Muscle of leg (tissue), 16 donors: ENCODE results near the gene PCF11. TPM values are rescaled to one million over a fixed set of nuclear protein-coding genes. Genes with fewer than 3 reads are reported as not detected.

Experiments
- DNase-seq: peaks from one replicate; pipeline ENCODE4 v3.0.0; 2013
- H3K27ac ChIP-seq: one replicate; pipeline ENCODE4 v1.5.1; 2013; ENCODE audit warnings: mild to moderate bottlenecking, low read length, control low read depth
- H3K27me3 ChIP-seq: one replicate; pipeline ENCODE4 v1.6.1; 2013; ENCODE audit warnings: low read length; ENCODE audit not compliant: control insufficient read depth, insufficient read depth
- H3K36me3 ChIP-seq: one replicate; pipeline ENCODE4 v1.6.1; 2013; ENCODE audit warnings: low read length; ENCODE audit not compliant: control insufficient read depth, insufficient read depth
- H3K4me1 ChIP-seq: one replicate; pipeline ENCODE4 v1.6.1; 2013; ENCODE audit warnings: low read length; ENCODE audit not compliant: control insufficient read depth, insufficient read depth
- H3K4me3 ChIP-seq: one replicate; pipeline ENCODE4 v1.5.1; 2013; ENCODE audit warnings: low read length, control low read depth
- H3K9me3 ChIP-seq: replicated peaks from 2 replicates; pipeline ENCODE4 v1.6.1; 2013; ENCODE audit warnings: low read depth, low read length; ENCODE audit not compliant: control insufficient read depth
- WGBS: methylation state at CpG from one replicate; pipeline ENCODE4 v1.1.5; 2013; ENCODE audit warnings: missing lambda C conversion rate; ENCODE audit not compliant: insufficient coverage; 5-methylcytosine and 5-hydroxymethylcytosine counted together
- long read RNA-seq, 11 donors: transcript quantifications; one replicate each; lab custom pipeline, GENCODE V29; 2026
- polyA plus RNA-seq, 8 donors: library from polyadenylated mRNA; unstranded; fragments of 120-200 nt; gene quantifications; one replicate each; pipeline versions ENCODE4 v1.2.1 to v1.2.3, GENCODE V29; 2013; ENCODE audit warnings: inconsistent platforms in 1 of 8, low replicate concordance in 1 of 8; ENCODE audit not compliant: insufficient read length in 8 of 8, insufficient read depth in 1 of 8
- total RNA-seq: library from RNA; stranded (reverse); fragments of 120-200 nt; gene quantifications from one replicate; pipeline ENCODE4 v1.2.4, GENCODE V29; 2013

Gene PCF11, protein sequence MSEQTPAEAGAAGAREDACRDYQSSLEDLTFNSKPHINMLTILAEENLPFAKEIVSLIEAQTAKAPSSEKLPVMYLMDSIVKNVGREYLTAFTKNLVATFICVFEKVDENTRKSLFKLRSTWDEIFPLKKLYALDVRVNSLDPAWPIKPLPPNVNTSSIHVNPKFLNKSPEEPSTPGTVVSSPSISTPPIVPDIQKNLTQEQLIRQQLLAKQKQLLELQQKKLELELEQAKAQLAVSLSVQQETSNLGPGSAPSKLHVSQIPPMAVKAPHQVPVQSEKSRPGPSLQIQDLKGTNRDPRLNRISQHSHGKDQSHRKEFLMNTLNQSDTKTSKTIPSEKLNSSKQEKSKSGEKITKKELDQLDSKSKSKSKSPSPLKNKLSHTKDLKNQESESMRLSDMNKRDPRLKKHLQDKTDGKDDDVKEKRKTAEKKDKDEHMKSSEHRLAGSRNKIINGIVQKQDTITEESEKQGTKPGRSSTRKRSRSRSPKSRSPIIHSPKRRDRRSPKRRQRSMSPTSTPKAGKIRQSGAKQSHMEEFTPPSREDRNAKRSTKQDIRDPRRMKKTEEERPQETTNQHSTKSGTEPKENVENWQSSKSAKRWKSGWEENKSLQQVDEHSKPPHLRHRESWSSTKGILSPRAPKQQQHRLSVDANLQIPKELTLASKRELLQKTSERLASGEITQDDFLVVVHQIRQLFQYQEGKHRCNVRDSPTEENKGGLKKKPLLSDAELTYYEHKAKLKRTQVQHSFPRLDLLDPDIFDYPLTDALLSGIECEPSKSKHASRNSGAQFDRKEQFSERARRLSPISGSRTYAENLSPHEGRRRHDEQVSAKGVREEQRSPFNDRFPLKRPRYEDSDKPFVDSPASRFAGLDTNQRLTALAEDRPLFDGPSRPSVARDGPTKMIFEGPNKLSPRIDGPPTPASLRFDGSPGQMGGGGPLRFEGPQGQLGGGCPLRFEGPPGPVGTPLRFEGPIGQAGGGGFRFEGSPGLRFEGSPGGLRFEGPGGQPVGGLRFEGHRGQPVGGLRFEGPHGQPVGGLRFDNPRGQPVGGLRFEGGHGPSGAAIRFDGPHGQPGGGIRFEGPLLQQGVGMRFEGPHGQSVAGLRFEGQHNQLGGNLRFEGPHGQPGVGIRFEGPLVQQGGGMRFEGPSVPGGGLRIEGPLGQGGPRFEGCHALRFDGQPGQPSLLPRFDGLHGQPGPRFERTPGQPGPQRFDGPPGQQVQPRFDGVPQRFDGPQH (N-terminal part only)
- total RNA-seq (43.8 TPM), polyA plus RNA-seq (10 to 100 TPM; 35.2 to 46.1 (median 40.0) TPM)
- long read RNA-seq, donor 1, transcript PCF11-207 (1 exons, 1,720 nt) = major isoform, 7 of 7 reads
- long read RNA-seq, donor 1, partial matches to known transcripts = 0 of 7 reads
- long read RNA-seq, donor 1, other reads (novel, unspliced or antisense) = 0 of 7 reads
- long read RNA-seq, donor 2, partial matches to known transcripts = 0 of 2 reads
- long read RNA-seq, donor 2, other reads (novel, unspliced or antisense) = 0 of 2 reads
- long read RNA-seq, donor 3, transcript PCF11-207 (1 exons, 1,720 nt) = major isoform, 6 of 6 reads
- long read RNA-seq, donor 3, partial matches to known transcripts = 0 of 6 reads
- long read RNA-seq, donor 3, other reads (novel, unspliced or antisense) = 0 of 6 reads
- long read RNA-seq, donor 4, transcript PCF11-207 (1 exons, 1,720 nt) = major isoform, 6 of 11 reads
- long read RNA-seq, donor 4, partial matches to known transcripts = 5 of 11 reads
- long read RNA-seq, donor 4, other reads (novel, unspliced or antisense) = 0 of 11 reads
- long read RNA-seq, donor 5, transcript PCF11-207 (1 exons, 1,720 nt) = major isoform, 11 of 19 reads
- long read RNA-seq, donor 5, partial matches to known transcripts = 8 of 19 reads
- long read RNA-seq, donor 5, other reads (novel, unspliced or antisense) = 0 of 19 reads
- long read RNA-seq, donor 6, full-length matches to known transcripts = 14 of 14 reads
- long read RNA-seq, donor 6, partial matches to known transcripts = 0 of 14 reads
- long read RNA-seq, donor 6, other reads (novel, unspliced or antisense) = 0 of 14 reads
- long read RNA-seq, donor 7, full-length matches to known transcripts = 9 of 20 reads
- long read RNA-seq, donor 7, partial matches to known transcripts = 11 of 20 reads
- long read RNA-seq, donor 7, other reads (novel, unspliced or antisense) = 0 of 20 reads
- long read RNA-seq, donor 8, transcript PCF11-207 (1 exons, 1,720 nt) = major isoform, 6 of 6 reads
- long read RNA-seq, donor 8, partial matches to known transcripts = 0 of 6 reads
- long read RNA-seq, donor 8, other reads (novel, unspliced or antisense) = 0 of 6 reads
- long read RNA-seq, donor 9, transcript PCF11-207 (1 exons, 1,720 nt) = major isoform, 10 of 10 reads
- long read RNA-seq, donor 9, partial matches to known transcripts = 0 of 10 reads
- long read RNA-seq, donor 9, other reads (novel, unspliced or antisense) = 0 of 10 reads
- long read RNA-seq, donor 10, transcript PCF11-207 (1 exons, 1,720 nt) = major isoform, 9 of 9 reads
- long read RNA-seq, donor 10, partial matches to known transcripts = 0 of 9 reads
- long read RNA-seq, donor 10, other reads (novel, unspliced or antisense) = 0 of 9 reads
- long read RNA-seq, donor 11, transcript PCF11-207 (1 exons, 1,720 nt) = major isoform, 7 of 7 reads
- long read RNA-seq, donor 11, partial matches to known transcripts = 0 of 7 reads
- long read RNA-seq, donor 11, other reads (novel, unspliced or antisense) = 0 of 7 reads

- H3K4me1 ChIP-seq = peaks cover 7% of the 10 kb centered on the region
- WGBS = 1% methylated on average over 35 of the region's 55 CpGs
These were observed at the start of gene PCF11 for GRCh38 chr11:83156996-83157593. Gene PCF11 (plus strand): TSS chr11:83157131. CDS start chr11:83157440, 309 bp downstream.

DNA sequence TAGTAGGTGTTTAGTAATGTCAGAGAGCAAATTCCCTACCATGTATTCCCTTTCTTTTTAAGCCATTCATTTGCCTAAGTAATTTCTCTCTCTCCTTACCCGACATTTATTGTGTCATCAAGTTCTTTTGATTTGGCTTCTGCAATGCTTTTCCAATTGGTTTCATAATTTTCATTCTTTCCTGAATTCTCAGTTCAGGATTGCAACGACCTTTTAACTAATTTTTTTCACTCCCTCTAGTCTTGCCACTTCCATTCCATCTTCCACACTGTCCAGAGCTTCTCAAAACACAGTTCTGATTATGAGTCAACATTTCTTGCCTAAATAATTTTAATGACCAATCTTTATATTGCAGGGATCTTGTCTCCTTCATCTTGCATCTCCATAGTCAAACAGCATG, 44.0 kb upstream of the PCF11 start:
- Histone ChIP-seq H3K4me1 (no peaks in the 10 kb centered on the region), H3K36me3 (no peaks in the 10 kb centered on the region), H3K9me3 (no peaks in the 10 kb centered on the region), H3K4me3 (no peak overlapping the region), H3K27ac (no peak overlapping the region), H3K27me3 (no peaks in the 10 kb centered on the region)
- DNase-seq = no peak
- 50% methylated on average over 1 of the region's 2 CpGs for WGBS

More at GRCh38 chr11:83156996-83157593, at the start of gene PCF11:
- H3K9me3 ChIP-seq = no peaks in the 10 kb centered on the region
- peaks cover 4% of the 10 kb centered on the region for H3K27me3 ChIP-seq
- DNase-seq = no peak
- H3K27ac ChIP-seq = peak within 1 kb of the TSS; percentile 100
- H3K36me3 ChIP-seq = peaks cover 9% of the 10 kb centered on the region
- peak within 1 kb of the TSS; percentile 78 for H3K4me3 ChIP-seq

- no peaks in the 10 kb centered on the region for H3K9me3 ChIP-seq
- no peaks in the 10 kb centered on the region for H3K36me3 ChIP-seq
- no peaks in the 10 kb centered on the region for H3K4me1 ChIP-seq
- no peaks in the 10 kb centered on the region for H3K27me3 ChIP-seq
- H3K4me3 ChIP-seq = no peak overlapping the region
- no peak for DNase-seq
- WGBS = no CpG with 5 or more reads among the region's 3 CpGs
- no peak overlapping the region for H3K27ac ChIP-seq
These were observed 41.9 kb upstream of the PCF11 start for GRCh38 chr11:83115026-83115425.

DNA sequence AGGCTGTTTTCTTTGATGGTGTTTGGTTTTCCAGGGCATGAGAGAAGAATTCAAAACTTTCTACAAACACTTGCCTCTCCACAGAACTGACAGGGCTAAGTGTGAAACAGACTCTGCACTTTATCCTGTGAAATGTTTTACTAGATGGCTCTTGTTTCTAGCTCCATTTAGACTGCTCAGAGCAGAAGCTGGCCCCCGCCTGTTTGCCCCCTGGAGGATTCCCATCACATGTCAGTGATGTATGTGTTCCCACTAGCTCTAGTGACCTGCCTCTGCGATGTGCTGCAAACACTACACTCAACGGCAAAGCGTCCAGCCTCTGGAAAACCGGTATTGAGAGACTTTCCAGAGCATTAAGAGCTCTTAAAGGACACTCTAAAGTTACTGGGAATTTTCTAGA, 41.4 kb upstream of the PCF11 start:
- H3K4me1 ChIP-seq = no peaks in the 10 kb centered on the region
- H3K36me3 ChIP-seq = no peaks in the 10 kb centered on the region
- H3K9me3 ChIP-seq = no peaks in the 10 kb centered on the region
- H3K27ac ChIP-seq = no peak overlapping the region
- peak; percentile 20 for DNase-seq
- 33% methylated on average over 5 of the region's 5 CpGs for WGBS
- no peaks in the 10 kb centered on the region for H3K27me3 ChIP-seq
- no peak overlapping the region for H3K4me3 ChIP-seq

DNA sequence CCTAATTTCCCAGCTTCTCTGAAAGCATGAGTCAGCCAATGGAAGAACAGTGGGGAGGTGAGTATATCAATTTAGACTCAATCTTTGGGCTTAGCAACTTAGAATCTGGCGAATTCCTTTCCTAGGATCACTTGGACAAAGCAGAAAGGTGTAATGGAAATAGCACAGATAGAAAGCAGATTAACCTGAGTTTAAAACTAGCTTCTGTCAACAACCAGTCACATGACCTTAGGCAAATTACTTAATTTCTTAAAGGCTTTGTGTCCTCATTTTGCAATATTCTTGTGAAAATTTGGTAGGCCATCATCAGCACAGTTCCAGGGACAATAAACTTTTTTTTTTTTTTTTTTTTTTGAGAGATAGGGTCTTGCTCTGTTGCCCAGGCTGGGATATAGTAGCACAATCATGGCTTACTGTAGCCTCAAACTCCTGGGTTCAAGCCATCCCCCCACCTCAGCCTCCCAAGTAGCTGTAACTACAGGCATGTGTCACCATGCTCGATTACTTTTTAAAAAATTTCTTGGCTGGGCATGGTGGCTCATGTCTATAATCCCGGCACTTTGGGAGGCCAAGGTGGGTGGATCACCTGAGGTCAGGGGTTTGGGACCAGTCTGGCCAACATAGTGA, 40.8 kb upstream of the PCF11 start:
- no peak overlapping the region for H3K4me3 ChIP-seq
- WGBS = no CpG with 5 or more reads among the region's 3 CpGs

GRCh38 chr11:83118814-83119213, 38.1 kb upstream of the PCF11 start:
- H3K4me3 ChIP-seq = no peak overlapping the region
- no peak for DNase-seq
- H3K4me1 ChIP-seq = no peaks in the 10 kb centered on the region
- no peaks in the 10 kb centered on the region for H3K36me3 ChIP-seq
- no peak overlapping the region for H3K27ac ChIP-seq
- H3K27me3 ChIP-seq = no peaks in the 10 kb centered on the region
- H3K9me3 ChIP-seq = no peaks in the 10 kb centered on the region

More for the DNA sequence above, 40.8 kb upstream of the PCF11 start:
- H3K27ac ChIP-seq = no peak overlapping the region
- H3K4me1 ChIP-seq = no peaks in the 10 kb centered on the region
- no peaks in the 10 kb centered on the region for H3K9me3 ChIP-seq
- DNase-seq = no peak
- H3K36me3 ChIP-seq = no peaks in the 10 kb centered on the region
- H3K27me3 ChIP-seq = no peaks in the 10 kb centered on the region

DNA sequence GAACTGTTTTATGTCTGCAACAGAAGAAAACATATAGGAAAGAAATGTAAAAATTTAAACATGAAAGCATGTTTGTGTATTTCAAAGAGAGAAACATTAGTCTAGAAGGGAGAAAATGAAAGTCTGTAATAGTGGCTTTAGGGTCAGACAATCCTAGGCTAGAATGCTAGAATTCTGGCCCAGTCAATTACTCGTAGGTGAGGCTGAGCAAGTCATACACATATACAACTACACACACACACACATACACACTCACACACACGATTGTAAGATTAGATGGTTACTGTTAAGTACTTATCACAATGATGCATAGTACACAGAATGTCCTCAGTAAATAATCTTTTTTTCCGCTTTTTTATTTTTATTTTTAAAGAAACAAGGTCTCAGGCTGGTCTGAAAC, 37.7 kb upstream of the PCF11 start:
- no peak for DNase-seq
- no CpG with 5 or more reads among the region's 3 CpGs for WGBS

More for the DNA sequence above, 37.7 kb upstream of the PCF11 start:
- no peaks in the 10 kb centered on the region for H3K27me3 ChIP-seq
- no peaks in the 10 kb centered on the region for H3K9me3 ChIP-seq
- no peak overlapping the region for H3K4me3 ChIP-seq
- no peaks in the 10 kb centered on the region for H3K36me3 ChIP-seq
- H3K4me1 ChIP-seq = no peaks in the 10 kb centered on the region
- no peak overlapping the region for H3K27ac ChIP-seq
